Loucy (cell line): Measurements from ENCODE around the gene TMSB10.
"Not testable (repeated sequence)": the region's sequence is repeated elsewhere in the genome, so short reads cannot be mapped to it uniquely, and the experiment has no call there.

Experiments used
- H2AFZ ChIP-seq: fragments of 200-600 bp; sonication (generic); 2 replicates; pipeline ENCODE4 v1.6.0; 2016; ENCODE audit warnings: antibody characterized with exemption, mild to moderate bottlenecking, low read length, moderate library complexity
- H3F3A ChIP-seq: fragments of 200-600 bp; 2 replicates; pipeline ENCODE4 v1.6.0; 2016; ENCODE audit warnings: antibody characterized with exemption, low read depth, mild to moderate bottlenecking
- H3K27me3 ChIP-seq: fragments of 200-600 bp; sonication (generic); 2 replicates; pipeline ENCODE4 v1.6.1; 2014; ENCODE audit warnings: low read length, mild to moderate bottlenecking; ENCODE audit not compliant: insufficient read depth, poor library complexity, severe bottlenecking
- H3K36me3 ChIP-seq: fragments of 200-600 bp; sonication (generic); 2 replicates; pipeline ENCODE4 v1.6.1; 2016; ENCODE audit warnings: low read length; ENCODE audit not compliant: insufficient read depth
- H3K4me1 ChIP-seq: fragments of 200-600 bp; sonication (generic); 2 replicates; pipeline ENCODE4 v1.5.1; 2014; ENCODE audit warnings: low read length, mild to moderate bottlenecking; ENCODE audit not compliant: insufficient read depth, poor library complexity, severe bottlenecking
- H3K4me2 ChIP-seq: fragments of 200-600 bp; sonication (generic); 2 replicates; pipeline ENCODE4 v1.6.0; 2014; ENCODE audit warnings: antibody characterized with exemption, low read length, low read depth, mild to moderate bottlenecking; ENCODE audit not compliant: poor library complexity, severe bottlenecking
- H3K4me3 ChIP-seq: fragments of 200-600 bp; sonication (generic); 2 replicates; pipeline ENCODE4 v1.5.1; 2014; ENCODE audit warnings: low read length, mild to moderate bottlenecking, mixed read lengths; ENCODE audit not compliant: poor library complexity, severe bottlenecking
- H3K79me2 ChIP-seq: fragments of 200-600 bp; sonication (generic); 2 replicates; pipeline ENCODE4 v1.6.1; 2014; ENCODE audit warnings: low read length; ENCODE audit not compliant: insufficient read depth
- H3K9ac ChIP-seq: fragments of 200-600 bp; sonication (generic); 2 replicates; pipeline ENCODE4 v1.6.0; 2014; ENCODE audit warnings: mild to moderate bottlenecking, low read depth, low read length, moderate library complexity; ENCODE audit not compliant: poor library complexity, severe bottlenecking
- H3K9me2 ChIP-seq: fragments of 200-600 bp; sonication (generic); replicated peaks from 2 replicates; pipeline ENCODE4 v1.6.1; 2016; ENCODE audit warnings: low read depth, low read length, mixed read lengths
- H3K9me3 ChIP-seq: fragments of 200-600 bp; sonication (generic); 2 replicates; pipeline ENCODE4 v1.6.1; 2014; ENCODE audit warnings: mild to moderate bottlenecking, antibody characterized with exemption, low read length, low read depth; ENCODE audit not compliant: insufficient read depth
- H4K20me1 ChIP-seq: fragments of 200-600 bp; sonication (generic); 2 replicates; pipeline ENCODE4 v1.6.0; 2014; ENCODE audit warnings: antibody characterized with exemption, low read length, mild to moderate bottlenecking; ENCODE audit not compliant: insufficient read depth, poor library complexity, severe bottlenecking
- EZH2phosphoT487 ChIP-seq: fragments of 200-600 bp; IDR thresholded peaks from 2 replicates; pipeline ENCODE4 v1.6.1; 2018; ENCODE audit warnings: antibody characterized with exemption, mild to moderate bottlenecking, moderate library complexity, borderline replicate concordance
- TF ChIP-seq, protein P1 (sequence below): fragments of 200-600 bp; sonication (generic); conservative IDR thresholded peaks from 2 replicates; pipeline ENCODE4 v1.5.1; 2014; ENCODE audit warnings: mild to moderate bottlenecking, antibody characterized with exemption, low read length

TMSB10 gene

DNA sequence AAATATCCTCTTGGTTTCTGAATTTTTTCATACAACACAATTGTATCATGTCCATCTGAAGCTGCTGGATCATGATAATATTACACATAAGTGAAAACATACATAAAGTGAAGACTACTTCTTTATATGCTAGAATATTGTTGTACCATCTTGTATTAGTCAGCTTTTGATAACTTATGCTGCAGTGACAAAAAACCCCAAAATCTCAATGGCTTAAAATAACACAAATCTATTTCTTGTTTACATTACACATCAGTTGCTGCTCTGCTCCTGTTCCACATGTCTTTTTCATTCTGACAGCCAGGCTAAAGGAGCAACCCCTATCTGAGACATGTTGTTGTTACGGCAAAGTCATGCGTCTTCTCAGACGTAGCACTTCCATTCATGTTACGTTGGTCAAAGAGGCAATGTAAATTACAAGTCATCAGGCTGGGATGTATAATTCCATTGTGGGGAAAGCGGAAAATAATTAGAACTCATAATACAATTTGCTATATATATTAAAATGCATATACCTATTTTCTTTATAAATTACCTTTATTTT, 5.8 kb downstream of the TMSB10 start:
- Histone ChIP-seq H3F3A (no peaks in the 10 kb centered on the region; the same call in 1 of the 2 replicates), H3K4me2 (no peak overlapping the region), H3K36me3 (no peaks in the 10 kb centered on the region), H3K9ac (no peak overlapping the region), H4K20me1 (peaks cover 21% of the 10 kb centered on the region), H3K9me2 (no peaks in the 10 kb centered on the region), H2AFZ (no peak overlapping the region), H3K27me3 (no peaks in the 10 kb centered on the region), H3K79me2 (peaks cover 20% of the 10 kb centered on the region), H3K4me1 (peaks cover 19% of the 10 kb centered on the region), H3K4me3 (no peak overlapping the region), H3K9me3 (no peaks in the 10 kb centered on the region)
- TF ChIP-seq, protein P1, sequence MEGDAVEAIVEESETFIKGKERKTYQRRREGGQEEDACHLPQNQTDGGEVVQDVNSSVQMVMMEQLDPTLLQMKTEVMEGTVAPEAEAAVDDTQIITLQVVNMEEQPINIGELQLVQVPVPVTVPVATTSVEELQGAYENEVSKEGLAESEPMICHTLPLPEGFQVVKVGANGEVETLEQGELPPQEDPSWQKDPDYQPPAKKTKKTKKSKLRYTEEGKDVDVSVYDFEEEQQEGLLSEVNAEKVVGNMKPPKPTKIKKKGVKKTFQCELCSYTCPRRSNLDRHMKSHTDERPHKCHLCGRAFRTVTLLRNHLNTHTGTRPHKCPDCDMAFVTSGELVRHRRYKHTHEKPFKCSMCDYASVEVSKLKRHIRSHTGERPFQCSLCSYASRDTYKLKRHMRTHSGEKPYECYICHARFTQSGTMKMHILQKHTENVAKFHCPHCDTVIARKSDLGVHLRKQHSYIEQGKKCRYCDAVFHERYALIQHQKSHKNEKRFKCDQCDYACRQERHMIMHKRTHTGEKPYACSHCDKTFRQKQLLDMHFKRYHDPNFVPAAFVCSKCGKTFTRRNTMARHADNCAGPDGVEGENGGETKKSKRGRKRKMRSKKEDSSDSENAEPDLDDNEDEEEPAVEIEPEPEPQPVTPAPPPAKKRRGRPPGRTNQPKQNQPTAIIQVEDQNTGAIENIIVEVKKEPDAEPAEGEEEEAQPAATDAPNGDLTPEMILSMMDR = no peak
- no peak for TF ChIP-seq EZH2phosphoT487

DNA sequence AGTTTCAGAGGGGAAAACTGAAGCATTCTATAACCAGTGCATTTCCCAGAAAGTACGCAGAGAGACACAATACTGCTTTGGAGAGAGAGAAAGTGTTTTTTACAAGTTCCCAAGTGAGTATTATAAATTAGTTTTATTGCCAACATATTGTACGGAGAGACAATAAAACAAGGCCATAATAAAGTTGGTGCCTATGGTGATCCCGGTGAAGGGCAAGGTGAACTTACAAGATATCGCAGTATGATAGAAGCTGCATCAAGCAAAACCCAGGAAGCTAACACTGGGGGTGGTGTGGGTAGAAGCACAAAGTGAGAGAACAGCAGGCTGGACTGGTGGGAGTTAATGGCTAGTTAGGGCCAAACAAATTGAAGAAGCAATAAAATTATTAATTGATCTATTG, 7.5 kb downstream of the TMSB10 start:
- no peaks in the 10 kb centered on the region for H3K9me2 ChIP-seq
- TF ChIP-seq, protein P1 = no peak
- no peak for TF ChIP-seq EZH2phosphoT487

DNA sequence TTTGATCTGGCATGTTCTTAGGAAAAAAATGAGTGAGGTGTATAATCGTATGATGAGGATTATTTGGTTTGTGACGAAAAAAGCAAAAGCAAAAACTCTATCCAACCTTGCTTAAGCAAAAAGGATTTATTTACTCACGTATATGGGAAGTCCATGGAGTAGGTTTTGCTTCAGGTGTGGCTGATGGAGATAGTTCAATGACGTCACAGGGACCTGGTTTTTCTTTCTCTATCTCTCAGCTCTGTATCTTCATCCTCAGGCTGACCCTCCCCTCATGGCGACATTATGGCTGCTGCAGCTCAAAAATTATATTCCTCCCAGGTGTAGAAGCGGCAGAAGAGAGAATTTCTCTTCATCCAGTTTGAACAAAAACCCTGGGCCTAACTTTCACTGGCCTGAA, 8.9 kb downstream of the TMSB10 start:
- Histone ChIP-seq H3K4me2 (no peak overlapping the region), H4K20me1 (no peaks in the 10 kb centered on the region), H3K4me3 (no peak overlapping the region), H3F3A (no peaks in the 10 kb centered on the region), H3K4me1 (no peaks in the 10 kb centered on the region), H3K27me3 (no peaks in the 10 kb centered on the region), H3K36me3 (no peaks in the 10 kb centered on the region), H3K9me2 (no peaks in the 10 kb centered on the region), H2AFZ (no peak overlapping the region), H3K9me3 (no peaks in the 10 kb centered on the region), H3K79me2 (no peaks in the 10 kb centered on the region), H3K9ac (no peak overlapping the region)
- TF ChIP-seq, protein P1 = no peak
- TF ChIP-seq EZH2phosphoT487 = no peak

More for the DNA sequence above, 7.5 kb downstream of the TMSB10 start:
- Histone ChIP-seq H3K36me3 (no peaks in the 10 kb centered on the region), H3K27me3 (no peaks in the 10 kb centered on the region), H3K79me2 (0 out of 2 replicates have a peak, but pooled peaks cover 4% of the 10 kb centered on the region), H3K4me2 (no peak overlapping the region), H3K9ac (no peak overlapping the region), H3K4me3 (no peak overlapping the region), H3F3A (no peaks in the 10 kb centered on the region; the same call in 1 of the 2 replicates), H3K9me3 (no peaks in the 10 kb centered on the region), H3K4me1 (peaks cover 11% of the 10 kb centered on the region), H4K20me1 (peaks cover 8% of the 10 kb centered on the region), H2AFZ (no peak overlapping the region)

DNA sequence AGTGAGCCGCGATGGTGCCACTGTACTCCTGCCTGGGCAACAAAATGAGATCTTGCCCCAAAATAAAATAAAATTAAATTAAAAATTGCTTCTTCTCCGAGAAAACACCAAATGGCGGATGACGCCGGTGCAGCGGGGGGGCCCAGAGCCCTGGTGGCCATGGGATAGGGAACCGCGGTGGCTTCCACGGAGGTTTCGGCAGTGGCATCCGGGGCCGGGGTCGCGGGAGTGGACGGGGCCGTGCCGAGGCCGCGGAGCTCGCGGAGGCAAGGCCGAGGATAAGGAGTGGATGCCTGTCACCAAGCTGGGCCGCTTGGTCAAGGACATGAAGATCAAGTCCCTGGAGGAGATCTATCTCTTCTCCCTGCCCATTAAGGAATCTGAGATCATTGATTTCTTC, 10.2 kb downstream of the TMSB10 start:
- H3K9me2 ChIP-seq, H3K4me1 ChIP-seq, H3K4me3 ChIP-seq, H4K20me1 ChIP-seq, H2AFZ ChIP-seq, H3K9me3 ChIP-seq, H3F3A ChIP-seq, H3K9ac ChIP-seq, H3K27me3 ChIP-seq, H3K4me2 ChIP-seq, H3K79me2 ChIP-seq, H3K36me3 ChIP-seq: not testable (repeated sequence)

DNA sequence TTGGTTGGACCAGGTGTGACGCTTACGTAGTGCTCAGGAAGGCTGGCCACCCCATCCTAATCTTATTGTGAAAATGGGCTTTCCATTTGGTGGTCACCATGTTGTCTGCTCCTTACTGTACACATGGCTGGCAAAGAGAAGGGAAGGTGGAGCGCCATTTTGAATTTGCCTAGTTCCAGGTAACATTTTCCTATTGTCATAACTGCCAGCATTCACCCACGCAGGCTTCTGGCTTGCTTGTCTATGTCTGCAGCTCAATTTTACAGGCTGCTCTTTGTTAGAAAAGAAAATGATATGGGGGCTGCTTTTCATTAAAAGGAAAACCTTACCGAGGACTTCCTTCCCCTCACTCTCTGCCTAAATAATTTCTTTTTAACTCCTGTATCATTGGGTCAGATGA, 12.4 kb downstream of the TMSB10 start:
- H4K20me1 ChIP-seq, H3F3A ChIP-seq, H3K4me2 ChIP-seq, H2AFZ ChIP-seq, H3K79me2 ChIP-seq, H3K9me3 ChIP-seq, H3K4me3 ChIP-seq, H3K27me3 ChIP-seq, H3K36me3 ChIP-seq, H3K9me2 ChIP-seq, H3K4me1 ChIP-seq, H3K9ac ChIP-seq: not testable (repeated sequence)
